22Rv1 (cell line): ENCODE measurements around the gene SCAPER.

Experiments
- CTCF ChIP-seq: fragments of 450-650 bp; IDR thresholded peaks from 2 replicates; pipeline ENCODE4 v1.5.1; 2017; ENCODE audit warnings: mild to moderate bottlenecking
- ZFX ChIP-seq: fragments of 450-650 bp; IDR thresholded peaks from 2 replicates; pipeline ENCODE4 v1.6.1; 2017; ENCODE audit warnings: antibody characterized with exemption, borderline replicate concordance

DNA sequence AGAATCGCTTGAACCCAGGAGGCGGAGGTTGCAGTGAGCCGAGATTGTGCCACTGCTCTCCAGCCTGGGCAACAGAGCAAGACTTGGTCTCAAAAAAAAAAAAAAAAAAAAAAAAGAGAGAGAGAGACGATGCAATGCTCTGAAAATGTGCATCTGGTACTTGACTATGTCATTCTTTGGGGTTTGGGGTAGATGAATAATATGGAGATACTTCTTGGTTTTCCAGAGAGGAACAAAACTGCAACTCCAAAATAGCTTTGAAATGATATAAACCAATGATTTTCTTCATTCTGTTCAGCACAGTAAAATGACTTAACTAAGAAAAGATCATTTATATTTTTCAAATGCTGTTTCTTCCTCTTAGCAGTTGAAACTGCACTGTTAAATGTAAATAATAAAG lies 409.7 kb downstream of the SCAPER start:
- TF ChIP-seq CTCF, result no peak
- no peak for TF ChIP-seq ZFX
